SKM-1 treated with dmso at 0.1 percent for 144 hours (cell line): ENCODE measurements around the gene DNAH6.

Experiments used
- DNase-seq: peaks from one replicate; lab custom pipeline; 2025; ENCODE audit not compliant: unreplicated experiment; lab: John Stamatoyannopoulos, UW

Gene DNAH6

GRCh38 chr2:84686783-84687476 lies 170.6 kb downstream of the DNAH6 start:
- no peak for DNase-seq

GRCh38 chr2:84687498-84688149 lies 171.3 kb downstream of the DNAH6 start:
- DNase-seq, result no peak

DNA sequence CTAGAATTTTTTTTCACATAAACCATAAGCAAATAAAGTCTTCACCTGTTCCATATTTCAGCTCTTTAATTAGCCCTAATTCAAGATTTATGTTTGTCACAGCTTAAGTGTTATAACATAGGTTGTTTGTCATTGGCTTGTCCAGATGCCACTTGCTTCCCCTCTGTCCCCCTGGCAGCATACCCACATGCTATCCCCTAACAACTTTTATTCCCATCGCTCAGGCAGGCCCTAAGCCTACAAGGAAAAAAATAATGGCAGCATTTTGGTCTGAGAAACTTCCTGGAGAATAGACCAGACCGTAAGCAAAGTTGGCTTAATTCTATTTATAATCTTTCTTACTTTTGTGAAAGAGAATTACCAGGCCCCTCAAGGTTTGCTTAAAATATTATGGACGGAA lies 173.9 kb downstream of the DNAH6 start:
- no peak for DNase-seq

DNA sequence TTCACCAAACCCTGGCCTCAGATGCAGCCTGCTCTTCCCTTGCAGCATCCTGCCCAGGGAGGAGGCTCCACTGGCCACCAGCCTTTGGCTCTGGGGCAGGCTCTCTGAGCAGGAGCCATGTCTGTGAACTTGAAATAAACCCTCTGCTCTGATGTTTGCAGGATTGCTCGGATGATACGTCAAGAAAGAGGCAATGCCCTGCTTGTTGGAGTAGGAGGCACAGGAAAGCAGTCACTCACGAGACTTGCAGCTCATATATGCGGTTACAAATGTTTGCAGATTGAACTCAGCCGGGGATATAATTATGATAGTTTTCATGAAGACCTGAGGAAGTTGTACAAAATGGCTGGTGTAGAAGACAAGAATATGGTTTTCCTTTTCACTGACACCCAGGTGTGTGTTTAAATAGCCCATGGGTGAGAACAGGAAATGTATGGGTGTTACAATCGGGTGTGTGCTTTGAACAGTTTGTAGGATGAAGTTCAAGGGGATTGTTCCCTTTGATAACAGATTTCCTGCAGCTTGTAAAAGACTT lies 177.9 kb downstream of the DNAH6 start:
- DNase-seq, result no peak

GRCh38 chr2:84697895-84698294 lies 181.6 kb downstream of the DNAH6 start:
- no peak for DNase-seq

- no peak for DNase-seq
These were observed 183.7 kb downstream of the DNAH6 start for GRCh38 chr2:84700006-84700405.

DNA sequence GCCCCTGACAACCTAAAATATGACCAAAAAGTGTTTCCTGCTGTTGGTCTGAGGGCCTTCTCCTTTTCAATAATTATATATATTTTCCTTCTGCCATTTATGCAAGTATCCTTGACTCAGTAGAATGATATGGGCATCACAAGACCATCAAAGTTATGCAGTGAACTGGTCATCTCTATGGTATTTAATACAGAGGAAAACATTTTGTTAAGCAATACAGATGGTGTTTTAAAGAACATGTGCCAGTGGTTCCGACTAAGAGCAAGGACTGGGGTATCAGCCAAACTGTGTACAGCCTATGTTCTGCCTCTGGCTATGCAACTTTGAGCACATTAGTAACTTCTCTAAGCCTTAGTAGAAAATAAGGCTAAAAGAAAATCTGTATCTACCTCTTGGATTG lies 185.6 kb downstream of the DNAH6 start:
- no peak for DNase-seq

- no peak for DNase-seq
These were observed 186.6 kb downstream of the DNAH6 start for GRCh38 chr2:84702941-84703340.

DNA sequence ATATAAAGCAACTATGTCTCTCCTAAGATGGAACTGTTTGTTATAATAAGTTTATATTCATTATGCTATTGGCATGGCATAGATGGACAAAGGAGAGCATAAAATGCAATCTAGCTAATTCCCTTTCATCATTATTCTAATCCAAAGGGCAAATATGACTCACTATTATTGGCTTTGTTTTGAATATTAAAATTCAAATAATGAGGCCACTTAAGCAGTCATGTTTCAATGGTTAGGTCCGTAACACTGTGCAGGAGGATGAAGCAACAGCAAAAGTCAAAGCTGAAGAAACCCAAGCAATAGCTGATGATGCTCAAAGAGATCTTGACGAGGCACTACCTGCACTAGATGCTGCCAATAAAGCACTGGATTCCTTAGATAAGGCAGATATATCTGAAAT lies 187.5 kb downstream of the DNAH6 start:
- no peak for DNase-seq

- no peak for DNase-seq
These were observed 188.4 kb downstream of the DNAH6 start for GRCh38 chr2:84704505-84705244.

DNA sequence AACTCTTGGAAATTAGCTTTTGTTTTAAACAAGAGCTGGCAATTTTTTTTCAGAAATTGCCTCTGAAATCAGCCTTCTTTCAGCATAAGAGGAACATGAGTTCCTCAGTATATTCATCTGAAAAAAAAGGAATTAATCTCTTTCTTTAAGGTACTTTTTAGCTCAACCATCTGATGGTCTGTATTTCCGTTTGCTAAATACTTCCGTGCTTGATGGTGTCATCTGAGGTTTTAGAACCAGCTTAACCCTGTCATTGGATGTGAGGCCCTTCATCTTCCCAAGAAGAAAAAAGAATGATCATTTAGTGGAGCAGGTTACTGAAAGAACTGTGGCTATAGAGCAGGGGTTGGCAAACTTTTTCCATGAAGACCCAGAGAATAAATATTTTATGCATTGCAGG lies 189.6 kb downstream of the DNAH6 start:
- no peak for DNase-seq

GRCh38 chr2:84708442-84708841 lies 192.1 kb downstream of the DNAH6 start:
- DNase-seq, result no peak

- no peak for DNase-seq
These were observed 195.4 kb downstream of the DNAH6 start for GRCh38 chr2:84711651-84712050.

DNA sequence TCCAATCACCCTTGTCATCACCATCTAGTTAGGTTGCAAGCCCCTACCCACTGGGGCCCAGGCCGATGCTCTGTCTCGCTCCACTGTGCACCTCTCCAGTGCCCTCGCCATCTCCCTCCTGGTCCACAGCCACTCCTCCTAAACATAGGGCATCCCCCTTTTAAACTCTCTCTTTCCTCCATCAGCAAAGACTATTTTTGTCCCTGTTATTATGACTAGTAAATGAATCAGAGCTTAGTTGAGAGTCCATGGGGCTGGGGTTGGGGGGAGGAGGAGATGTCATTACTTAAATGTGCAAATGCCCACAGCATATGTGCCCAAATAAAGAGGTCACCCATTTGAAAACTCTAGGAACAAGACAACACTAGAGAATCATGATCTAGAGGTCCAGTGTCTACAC lies 197.1 kb downstream of the DNAH6 start:
- no peak for DNase-seq

GRCh38 chr2:84716564-84716963 lies 200.3 kb downstream of the DNAH6 start:
- no peak for DNase-seq

DNA sequence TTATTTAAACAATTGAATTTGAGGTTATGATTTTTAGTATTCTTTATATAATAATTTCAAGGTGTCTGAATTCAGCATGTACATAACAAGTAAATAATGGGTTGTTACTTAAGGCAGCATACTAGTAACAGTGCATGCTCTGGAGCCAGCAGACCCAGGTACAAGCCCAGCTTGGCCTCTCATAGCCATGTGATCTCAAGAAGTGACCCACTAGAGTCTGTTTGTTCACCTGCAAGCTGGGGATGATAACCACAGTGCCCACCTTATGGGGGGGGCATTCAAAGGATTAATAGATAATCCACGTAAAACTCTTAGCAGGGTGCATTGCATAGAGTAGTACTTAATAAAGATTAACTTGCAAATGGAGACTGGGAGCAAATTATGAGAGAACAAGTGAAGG lies 201.0 kb downstream of the DNAH6 start:
- DNase-seq, result no peak

DNA sequence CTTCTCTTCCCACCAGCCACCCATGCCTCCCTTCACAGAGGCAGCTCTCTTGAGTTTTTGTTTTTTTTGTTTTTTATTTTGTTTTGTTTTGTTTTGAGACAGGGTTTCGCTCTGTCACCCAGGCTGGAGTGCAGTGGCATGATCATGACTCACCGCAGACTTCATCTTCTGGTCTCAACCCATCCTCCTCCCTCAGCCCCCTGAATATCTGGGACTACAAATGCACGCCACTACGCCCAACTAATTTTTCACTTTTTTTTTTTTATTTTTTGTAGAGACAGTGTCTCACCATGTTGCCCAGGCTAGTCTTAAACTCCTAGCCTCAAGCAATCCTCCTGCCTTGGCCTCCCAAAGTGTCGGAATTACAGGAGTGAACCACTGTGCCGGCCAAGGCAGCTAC lies 203.1 kb downstream of the DNAH6 start:
- DNase-seq, result no peak

- no peak for DNase-seq
These were observed 207.5 kb downstream of the DNAH6 start for GRCh38 chr2:84723831-84724230.

GRCh38 chr2:84725717-84726116 lies 209.4 kb downstream of the DNAH6 start:
- no peak for DNase-seq

GRCh38 chr2:84727315-84727714 lies 211.0 kb downstream of the DNAH6 start:
- DNase-seq, result no peak

DNA sequence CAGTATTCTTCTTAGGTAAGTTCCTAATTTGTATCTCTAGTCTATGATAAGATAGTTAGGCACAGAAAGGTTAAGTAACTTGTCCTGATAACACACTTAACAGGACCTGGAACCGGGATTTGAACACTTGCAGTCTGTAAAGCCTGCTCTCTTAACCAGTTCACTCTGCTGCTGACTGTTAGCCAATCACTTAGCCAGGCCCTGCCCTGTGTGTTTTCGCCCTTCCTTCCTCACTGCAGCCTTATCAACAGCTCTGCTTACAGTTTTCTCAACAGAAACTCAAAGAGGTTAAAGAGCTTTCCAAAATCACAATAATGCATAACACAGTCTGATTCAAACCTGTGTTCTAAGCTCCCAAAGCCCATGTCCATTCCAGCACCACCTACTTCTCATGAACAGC lies 212.9 kb downstream of the DNAH6 start:
- DNase-seq, result no peak

DNA sequence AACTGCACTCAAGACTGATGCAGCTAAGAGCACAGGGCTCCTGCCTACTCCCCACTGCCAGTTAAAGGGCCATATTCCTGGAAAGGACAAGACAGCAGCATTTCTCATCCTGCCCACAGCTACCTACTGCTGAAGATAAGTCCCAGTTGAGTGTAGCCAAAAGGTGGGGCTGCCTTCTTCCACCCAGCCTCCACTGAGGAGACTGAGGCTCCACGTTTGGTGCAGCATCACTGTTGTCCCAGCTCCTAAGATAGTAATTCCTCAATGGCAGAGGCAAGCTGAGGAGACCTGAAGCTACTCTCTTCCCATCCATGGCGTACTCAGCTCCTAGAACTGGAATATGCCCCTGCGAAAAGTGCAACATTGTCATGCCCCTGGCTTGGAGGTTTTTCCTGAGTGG lies 214.9 kb downstream of the DNAH6 start:
- DNase-seq, result no peak
